H7 (cell line): ENCODE data around the gene FAM20C. TPM values are rescaled to one million over a fixed set of nuclear protein-coding genes. Genes with fewer than 3 reads are reported as not detected.
"Not testable (repeated sequence)": the region's sequence is repeated elsewhere in the genome, so short reads cannot be mapped to it uniquely, and the experiment has no call there.

Experiments
- DNase-seq: peaks from one replicate; pipeline ENCODE4 v3.0.0; 2012
- H3K27me3 ChIP-seq: 2 replicates; pipeline ENCODE4 v1.6.0; 2011; ENCODE audit warnings: mild to moderate bottlenecking, low read length; ENCODE audit not compliant: control insufficient read depth, insufficient read depth
- H3K36me3 ChIP-seq: replicated peaks from 2 replicates; pipeline ENCODE4 v1.5.1; 2011; ENCODE audit warnings: low read length; ENCODE audit not compliant: control insufficient read depth, insufficient read depth
- H3K4me3 ChIP-seq: 2 replicates; pipeline ENCODE4 v1.5.1; 2011; ENCODE audit warnings: low read depth, mild to moderate bottlenecking, control low read depth, low read length, moderate library complexity; ENCODE audit not compliant: insufficient read depth
- total RNA-seq: library from RNA; depleted of rRNA; stranded (reverse); fragments of >200 nt; shearing (Covaris generic); gene quantifications from 2 replicates; pipeline ENCODE4 v1.2.3, GENCODE V29; 2014

Gene FAM20C
- total RNA-seq, 1 experiment from 2014 or later, result 63.2 TPM

DNA sequence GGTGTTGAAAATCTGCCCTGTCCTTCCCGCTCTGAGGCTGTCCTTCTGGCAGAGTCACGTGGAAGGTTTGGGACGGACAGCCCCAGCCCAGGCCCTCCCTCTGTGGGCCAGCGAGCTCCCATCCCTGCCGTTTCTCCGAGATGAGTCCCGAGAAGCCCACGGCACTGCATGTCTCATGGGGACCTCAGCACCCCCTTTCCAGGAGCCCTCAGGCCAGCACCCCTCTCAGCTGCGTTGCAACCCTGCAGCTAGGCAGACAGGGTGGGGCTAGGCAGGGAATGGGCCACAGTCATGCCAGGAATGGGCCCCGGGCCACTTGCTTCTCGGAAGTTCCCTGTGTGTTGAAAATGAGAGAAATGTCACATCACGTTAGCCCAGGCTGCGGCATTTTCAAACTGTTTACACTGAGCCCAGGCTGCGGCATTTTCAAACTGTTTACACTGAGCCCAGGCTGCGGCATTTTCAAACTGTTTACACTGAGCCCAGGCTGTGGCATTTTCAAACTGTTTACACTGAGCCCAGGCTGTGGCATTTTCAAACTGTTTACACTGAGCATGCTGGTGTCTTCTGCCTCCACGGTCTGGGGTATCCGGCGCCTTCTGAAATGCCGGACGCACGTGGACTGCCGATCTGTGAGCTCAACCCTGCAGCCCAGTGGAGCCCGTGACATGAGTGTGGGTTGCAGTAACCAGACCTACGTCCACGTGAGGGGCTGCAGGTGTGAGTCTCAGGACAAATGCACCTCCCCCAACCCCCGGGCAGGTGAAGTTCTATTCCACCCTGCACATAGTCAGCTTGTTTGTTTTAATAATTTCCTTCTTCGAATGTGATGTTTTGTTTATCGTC lies 42.6 kb downstream of the FAM20C start:
- Histone ChIP-seq H3K27me3 (no peaks in the 10 kb centered on the region), H3K4me3 (no peak overlapping the region), H3K36me3 (no peaks in the 10 kb centered on the region; the same call in 1 of the 2 replicates)
- no peak for DNase-seq

DNA sequence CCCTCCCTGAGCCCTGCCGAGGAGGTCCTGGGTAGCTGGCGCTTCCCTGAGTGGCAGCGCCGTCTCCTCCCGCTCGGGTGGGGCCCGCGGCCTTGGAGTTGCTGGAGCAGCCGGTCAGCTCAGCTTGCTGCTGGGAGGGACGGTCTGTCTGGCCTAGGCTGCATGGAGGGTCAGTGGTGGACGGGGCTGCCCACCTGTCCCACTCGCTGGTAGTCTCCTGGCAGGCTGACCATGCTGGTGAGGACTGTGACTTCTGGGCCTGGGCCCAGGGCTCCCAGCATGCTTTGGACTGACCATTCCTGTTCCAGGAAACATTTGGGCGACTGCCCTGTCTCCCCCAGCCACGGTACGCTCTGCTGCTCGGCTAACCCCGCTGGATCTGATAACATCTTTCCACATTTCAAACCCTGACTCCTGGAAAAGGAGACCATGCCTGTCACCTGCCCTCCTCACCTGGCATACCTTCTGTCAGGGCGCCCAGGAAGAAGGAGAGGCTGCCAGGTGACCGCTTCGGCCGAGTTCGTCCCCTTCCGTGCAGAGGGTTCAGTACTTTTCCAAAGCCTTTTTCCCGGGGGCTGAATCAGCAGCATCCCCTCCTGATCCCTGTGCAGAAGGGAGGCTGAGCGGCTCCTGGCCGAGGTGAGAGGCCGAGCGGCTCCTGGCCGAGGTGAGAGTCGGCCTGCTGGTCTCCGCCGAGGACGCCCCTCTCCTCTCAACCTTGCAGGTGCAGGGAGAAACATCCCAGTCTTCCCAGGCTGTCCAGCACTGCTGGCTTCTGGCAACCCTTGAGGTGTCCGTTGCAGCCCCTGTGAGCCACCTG lies 43.4 kb downstream of the FAM20C start:
- no peak overlapping the region for H3K4me3 ChIP-seq
- no peaks in the 10 kb centered on the region; the same call in 1 of the 2 replicates for H3K36me3 ChIP-seq
- no peaks in the 10 kb centered on the region for H3K27me3 ChIP-seq
- no peak for DNase-seq

DNA sequence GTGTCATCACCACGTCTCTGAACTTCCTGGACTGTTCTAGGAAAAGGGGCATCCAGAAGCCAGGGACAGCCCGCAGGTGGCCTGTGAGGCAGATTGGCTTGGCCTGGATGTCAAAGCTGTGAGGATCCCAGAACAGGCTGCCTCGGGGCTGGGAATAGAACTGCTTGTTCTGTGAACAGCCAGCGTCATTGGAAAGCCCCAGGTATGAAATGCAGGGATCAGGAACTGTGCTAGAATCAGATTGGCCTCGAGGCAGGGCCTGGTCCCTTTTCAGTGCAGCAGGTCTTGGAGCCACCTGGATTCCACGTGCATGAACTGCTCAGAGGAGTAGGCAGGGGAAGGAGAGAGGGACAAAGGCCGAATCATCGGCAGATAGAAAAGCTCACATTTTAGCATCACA lies 44.6 kb downstream of the FAM20C start:
- no peaks in the 10 kb centered on the region for H3K27me3 ChIP-seq
- no peak overlapping the region for H3K4me3 ChIP-seq
- DNase-seq, result no peak
- H3K36me3 ChIP-seq, result no peaks in the 10 kb centered on the region; the same call in 1 of the 2 replicates

DNA sequence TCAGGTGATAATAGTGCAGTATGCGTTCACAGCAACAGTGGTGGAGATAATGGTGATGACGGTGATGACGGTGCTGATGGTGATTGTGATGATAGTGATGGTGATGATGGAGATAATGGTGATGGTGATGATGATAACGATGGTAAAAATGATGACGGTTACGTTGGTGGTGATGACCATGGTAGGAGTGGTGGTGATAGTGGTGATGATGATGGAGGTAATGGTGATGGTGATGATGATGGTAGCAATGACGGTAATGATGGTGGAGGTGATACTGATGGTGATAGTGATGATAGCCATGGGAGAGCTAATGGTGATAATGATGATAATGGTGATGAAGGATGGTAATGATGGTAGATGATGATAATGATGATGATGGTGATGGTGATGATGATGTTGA lies 45.0 kb downstream of the FAM20C start:
- Histone ChIP-seq H3K27me3 (no peaks in the 10 kb centered on the region), H3K4me3 (no peak overlapping the region), H3K36me3 (no peaks in the 10 kb centered on the region; the same call in 1 of the 2 replicates)
- DNase-seq, result no peak

GRCh38 chr7:240146-240676 lies 47.8 kb downstream of the FAM20C start:
- H3K36me3 ChIP-seq, result no peaks in the 10 kb centered on the region; the same call in 1 of the 2 replicates
- H3K4me3 ChIP-seq, result no peak overlapping the region
- no peak for DNase-seq
- H3K27me3 ChIP-seq, result no peaks in the 10 kb centered on the region

DNA sequence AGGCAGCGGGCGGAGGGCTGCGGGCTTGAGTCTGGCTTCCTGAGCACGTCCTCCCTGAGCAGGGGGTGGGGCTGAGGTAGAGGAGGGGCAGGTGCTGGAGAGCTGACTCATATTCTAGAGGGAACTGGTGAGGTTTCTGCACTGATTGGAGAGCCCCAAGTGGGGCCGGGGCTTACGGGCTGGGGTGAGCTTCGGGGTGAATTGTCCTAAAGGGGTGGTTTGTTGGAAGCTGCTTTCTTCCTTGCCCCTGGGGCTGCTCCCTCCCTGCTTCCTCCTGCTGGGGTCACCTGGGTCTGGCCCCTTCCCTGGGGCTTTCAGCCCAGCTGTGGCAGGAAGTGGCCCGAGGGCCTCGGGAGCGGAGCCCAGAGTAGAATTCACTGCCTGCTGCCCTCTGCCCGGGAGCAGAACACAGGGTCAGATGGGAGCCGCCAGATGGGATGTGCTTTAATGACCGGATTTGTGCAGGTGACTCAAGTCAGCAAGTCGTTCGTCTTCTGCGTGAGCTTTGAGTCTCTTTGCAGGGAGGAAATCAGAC lies 48.6 kb downstream of the FAM20C start:
- Histone ChIP-seq H3K36me3 (no peaks in the 10 kb centered on the region), H3K4me3 (no peak overlapping the region), H3K27me3 (no peaks in the 10 kb centered on the region)
- peak; percentile 82 for DNase-seq

GRCh38 chr7:241513-241912 lies 49.1 kb downstream of the FAM20C start:
- H3K27me3 ChIP-seq, result no peaks in the 10 kb centered on the region
- H3K4me3 ChIP-seq, result no peak overlapping the region
- no peak for DNase-seq
- no peaks in the 10 kb centered on the region for H3K36me3 ChIP-seq

DNA sequence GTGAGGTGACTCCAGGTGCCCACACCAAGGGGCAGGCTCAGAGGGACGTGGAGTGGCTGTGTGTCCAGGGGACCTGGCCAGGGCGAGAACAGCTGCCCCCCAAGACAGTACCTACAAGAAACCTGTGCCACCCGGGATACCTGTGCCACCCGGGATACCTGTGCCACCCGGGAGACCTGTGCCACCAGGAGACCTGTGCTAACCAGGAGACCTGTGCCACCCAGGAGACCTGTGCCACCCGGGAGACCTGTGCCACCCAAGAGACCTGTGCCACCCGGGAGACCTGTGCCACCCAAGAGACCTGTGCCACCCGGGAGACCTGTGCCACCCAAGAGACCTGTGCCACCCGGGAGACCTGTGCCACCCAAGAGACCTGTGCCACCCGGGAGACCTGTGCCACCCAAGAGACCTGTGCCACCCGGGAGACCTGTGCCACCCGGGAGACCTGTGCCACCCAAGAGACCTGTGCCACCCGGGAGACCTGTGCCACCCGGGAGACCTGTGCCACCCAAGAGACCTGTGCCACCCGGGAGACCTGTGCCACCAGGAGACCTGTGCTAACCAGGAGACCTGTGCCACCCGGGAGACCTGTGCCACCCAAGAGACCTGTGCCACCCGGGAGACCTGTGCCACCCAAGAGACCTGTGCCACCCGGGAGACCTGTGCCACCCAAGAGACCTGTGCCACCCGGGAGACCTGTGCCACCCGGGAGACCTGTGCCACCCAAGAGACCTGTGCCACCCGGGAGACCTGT lies 50.6 kb downstream of the FAM20C start:
- H3K36me3 ChIP-seq, H3K27me3 ChIP-seq, DNase-seq, H3K4me3 ChIP-seq: not testable (repeated sequence)

GRCh38 chr7:243580-243978 lies 51.2 kb downstream of the FAM20C start:
- H3K4me3 ChIP-seq, H3K27me3 ChIP-seq, H3K36me3 ChIP-seq, DNase-seq: not testable (repeated sequence)

GRCh38 chr7:244974-245373 lies 52.6 kb downstream of the FAM20C start:
- no peak for DNase-seq
- no peak overlapping the region for H3K4me3 ChIP-seq
- no peaks in the 10 kb centered on the region for H3K27me3 ChIP-seq
- H3K36me3 ChIP-seq, result no peaks in the 10 kb centered on the region

- Histone ChIP-seq H3K27me3 (no peaks in the 10 kb centered on the region), H3K4me3 (no peak overlapping the region), H3K36me3 (no peaks in the 10 kb centered on the region)
- no peak for DNase-seq
Observed at GRCh38 chr7:245574-246295, 53.4 kb downstream of the FAM20C start.

- no peak for DNase-seq
- H3K4me3 ChIP-seq, result no peak overlapping the region
- peaks cover 1% of the 10 kb centered on the region; the same call in 1 of the 2 replicates for H3K36me3 ChIP-seq
- no peaks in the 10 kb centered on the region for H3K27me3 ChIP-seq
Observed at GRCh38 chr7:246451-246850, 54.1 kb downstream of the FAM20C start.

DNA sequence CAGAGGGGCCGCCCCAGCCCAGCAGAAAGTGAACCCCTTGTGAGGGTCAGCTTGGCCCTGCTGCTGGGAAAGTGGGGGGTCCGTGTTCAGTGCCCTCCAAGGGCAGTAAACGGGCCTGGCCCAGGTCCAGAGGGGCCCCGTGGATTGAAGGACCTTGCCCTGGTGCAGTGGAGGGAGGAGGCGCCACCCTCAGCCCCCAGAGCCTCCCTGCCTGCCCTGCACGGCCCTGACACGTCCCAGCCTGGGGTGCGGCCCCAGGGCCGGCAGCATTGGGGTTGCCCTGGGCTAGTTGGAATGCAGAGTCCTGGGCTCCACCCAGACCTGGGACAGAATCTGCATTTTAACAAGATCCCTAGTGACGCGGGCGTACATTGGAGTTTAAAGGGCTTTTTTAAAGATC lies 54.8 kb downstream of the FAM20C start:
- no peak for DNase-seq
- Histone ChIP-seq H3K27me3 (no peaks in the 10 kb centered on the region), H3K36me3 (peaks cover 1% of the 10 kb centered on the region), H3K4me3 (no peak overlapping the region)
